A673 (cell line): ENCODE data around the gene HOXA3. TPM values are rescaled to one million over a fixed set of nuclear protein-coding genes. Genes with fewer than 3 reads are reported as not detected.

Source experiments
- BruUV-seq: library from RNA; stranded (reverse); fragments of 400-500 nt; replicated peaks from 2 replicates; lab custom pipeline; 2021; lab: Mats Ljungman, UMichigan
- CTCF ChIA-PET: fragments of 300-600 bp; sonication (Branson Sonifier 250); formaldehyde crosslinking; loops from one replicate; lab custom pipeline; 2022; ENCODE audit warnings: antibody characterized with exemption; lab: Charles Lee
- POLR2A ChIA-PET: fragments of 300-600 bp; sonication (Branson Sonifier 250); formaldehyde crosslinking; loops from one replicate; lab custom pipeline; 2022; ENCODE audit warnings: antibody characterized with exemption; ENCODE audit not compliant: low non-redundant PET; lab: Charles Lee
- DNase-seq: peaks from one replicate; pipeline ENCODE4 v3.0.0-alpha.2; 2015; ENCODE audit warnings: low spot score
- H3K27ac ChIP-seq: fragments of 200-600 bp; sonication (generic); 2 replicates; pipeline ENCODE4 v1.5.1; 2016; ENCODE audit warnings: mixed run types, low read depth, mild to moderate bottlenecking, mixed read lengths, antibody characterized with exemption, low read length; ENCODE audit not compliant: poor library complexity, severe bottlenecking
- H3K27me3 ChIP-seq: fragments of 200-600 bp; sonication (generic); replicated peaks from 2 replicates; pipeline ENCODE4 v1.6.1; 2017; ENCODE audit warnings: mixed run types, low read depth, mild to moderate bottlenecking, mixed read lengths, antibody characterized with exemption, low read length; ENCODE audit not compliant: insufficient read depth, poor library complexity
- H3K36me3 ChIP-seq: fragments of 200-600 bp; sonication (generic); 2 replicates; pipeline ENCODE4 v1.6.1; 2016; ENCODE audit warnings: mixed run types, mild to moderate bottlenecking, mixed read lengths, antibody characterized with exemption, low read length; ENCODE audit not compliant: insufficient read depth, poor library complexity, severe bottlenecking
- H3K4me1 ChIP-seq: fragments of 200-600 bp; sonication (generic); 2 replicates; pipeline ENCODE4 v1.6.1; 2017; ENCODE audit warnings: mixed run types, mild to moderate bottlenecking, mixed read lengths, antibody characterized with exemption, low read length; ENCODE audit not compliant: insufficient read depth, poor library complexity, severe bottlenecking
- H3K4me3 ChIP-seq: fragments of 200-600 bp; sonication (generic); 2 replicates; pipeline ENCODE4 v1.5.1; 2016; ENCODE audit warnings: low read depth, mixed run types, mild to moderate bottlenecking, mixed read lengths, low read length; ENCODE audit not compliant: poor library complexity, severe bottlenecking
- H3K9me3 ChIP-seq: fragments of 200-600 bp; sonication (generic); 2 replicates; pipeline ENCODE4 v1.6.1; 2016; ENCODE audit warnings: mixed run types, low read depth, mild to moderate bottlenecking, mixed read lengths, antibody characterized with exemption, low read length; ENCODE audit not compliant: poor library complexity, severe bottlenecking
- EZH2 ChIP-seq: fragments of 200-600 bp; sonication (generic); IDR thresholded peaks from 2 replicates; pipeline ENCODE4 v1.6.1; 2017; ENCODE audit warnings: borderline replicate concordance, low read depth, mild to moderate bottlenecking, mixed read lengths, antibody characterized with exemption, low read length; ENCODE audit not compliant: poor library complexity, severe bottlenecking
- intact Hi-C: fragments of 100-400 bp; cut with micrococcal nuclease; formaldehyde crosslinking; loops from one replicate; pipeline ENCODE4 v1.10.0; 2022; ENCODE audit not compliant: unreplicated experiment
- total RNA-seq: library from RNA; stranded (reverse); gene quantifications from 2 replicates; pipeline ENCODE4 v1.2.3, GENCODE V29; 2021
- TF ChIP-seq, protein P1 (sequence below): fragments of 300-800, 200-600 bp; sonication (generic); conservative IDR thresholded peaks from 2 replicates; pipeline ENCODE4 v1.5.1; 2017; ENCODE audit warnings: low read depth, mild to moderate bottlenecking, antibody characterized with exemption, low read length, moderate library complexity, mixed read lengths

HOXA3 gene
- total RNA-seq, 1 experiment from 2014 or later, result not detected

DNA sequence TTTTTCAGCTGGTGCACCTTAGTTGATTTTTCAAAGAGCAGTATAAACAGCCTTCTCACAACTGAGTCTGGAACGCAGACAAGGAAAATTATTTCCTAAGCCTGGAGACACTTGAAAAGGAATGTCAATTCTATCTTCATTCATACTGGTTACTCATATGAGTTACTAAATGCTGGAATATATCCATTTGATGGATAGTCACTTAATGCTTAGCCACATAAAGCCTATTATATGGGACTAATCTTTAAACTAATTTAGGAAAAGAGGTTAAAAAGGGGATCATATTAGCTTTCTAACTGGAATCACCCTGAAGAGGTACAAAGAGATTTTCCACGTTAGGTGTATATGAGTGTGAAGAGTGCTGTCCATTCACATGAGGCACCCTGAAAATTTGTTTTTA, 20.2 kb downstream of the HOXA3 start:
- ChIA-PET POLR2A (no interaction called here), CTCF (no interaction called here)
- no peaks in the 10 kb centered on the region for H3K36me3 ChIP-seq
- no peak for DNase-seq
- no peak overlapping the region for H3K27ac ChIP-seq
- no peaks in the 10 kb centered on the region for H3K4me1 ChIP-seq
- no peaks in the 10 kb centered on the region for H3K9me3 ChIP-seq
- TF ChIP-seq, protein P1, sequence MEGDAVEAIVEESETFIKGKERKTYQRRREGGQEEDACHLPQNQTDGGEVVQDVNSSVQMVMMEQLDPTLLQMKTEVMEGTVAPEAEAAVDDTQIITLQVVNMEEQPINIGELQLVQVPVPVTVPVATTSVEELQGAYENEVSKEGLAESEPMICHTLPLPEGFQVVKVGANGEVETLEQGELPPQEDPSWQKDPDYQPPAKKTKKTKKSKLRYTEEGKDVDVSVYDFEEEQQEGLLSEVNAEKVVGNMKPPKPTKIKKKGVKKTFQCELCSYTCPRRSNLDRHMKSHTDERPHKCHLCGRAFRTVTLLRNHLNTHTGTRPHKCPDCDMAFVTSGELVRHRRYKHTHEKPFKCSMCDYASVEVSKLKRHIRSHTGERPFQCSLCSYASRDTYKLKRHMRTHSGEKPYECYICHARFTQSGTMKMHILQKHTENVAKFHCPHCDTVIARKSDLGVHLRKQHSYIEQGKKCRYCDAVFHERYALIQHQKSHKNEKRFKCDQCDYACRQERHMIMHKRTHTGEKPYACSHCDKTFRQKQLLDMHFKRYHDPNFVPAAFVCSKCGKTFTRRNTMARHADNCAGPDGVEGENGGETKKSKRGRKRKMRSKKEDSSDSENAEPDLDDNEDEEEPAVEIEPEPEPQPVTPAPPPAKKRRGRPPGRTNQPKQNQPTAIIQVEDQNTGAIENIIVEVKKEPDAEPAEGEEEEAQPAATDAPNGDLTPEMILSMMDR, result no peak
- no peak for TF ChIP-seq EZH2
- peaks cover 100% of the 10 kb centered on the region for H3K27me3 ChIP-seq
- no TSS peak for BruUV-seq
- intact Hi-C loops, result no loop called here
- H3K4me3 ChIP-seq, result no peak overlapping the region

DNA sequence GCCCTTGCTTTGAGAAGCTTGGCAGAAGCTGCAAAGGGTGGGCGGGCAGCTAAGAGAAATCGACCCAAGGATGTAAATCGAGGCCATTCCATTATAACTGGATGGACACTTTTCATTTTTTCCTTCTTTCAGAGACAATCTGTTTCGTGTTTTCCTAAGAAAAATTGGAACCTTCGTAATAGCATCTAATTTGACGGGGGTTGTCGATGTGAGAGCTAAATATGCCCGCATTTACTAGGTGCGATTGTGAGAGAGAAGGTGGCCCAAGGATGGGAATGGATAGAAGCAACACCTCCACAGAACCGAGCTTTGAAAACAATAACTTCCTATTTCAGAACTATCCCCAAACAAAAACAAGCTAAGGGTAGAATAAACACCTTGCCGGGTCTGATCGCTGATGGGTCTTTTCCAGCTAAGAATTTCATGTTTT, 21.0 kb downstream of the HOXA3 start:
- H3K27ac ChIP-seq, result no peak overlapping the region
- ChIA-PET CTCF (no interaction called here), POLR2A (no interaction called here)
- no peak for DNase-seq
- H3K4me1 ChIP-seq, result no peaks in the 10 kb centered on the region
- no TSS peak for BruUV-seq
- H3K36me3 ChIP-seq, result no peaks in the 10 kb centered on the region
- H3K9me3 ChIP-seq, result no peaks in the 10 kb centered on the region
- H3K27me3 ChIP-seq, result peaks cover 100% of the 10 kb centered on the region
- TF ChIP-seq EZH2, result no peak
- TF ChIP-seq, protein P1, result no peak
- intact Hi-C loops, result no loop called here
- peak overlapping the region; percentile 38 for H3K4me3 ChIP-seq

DNA sequence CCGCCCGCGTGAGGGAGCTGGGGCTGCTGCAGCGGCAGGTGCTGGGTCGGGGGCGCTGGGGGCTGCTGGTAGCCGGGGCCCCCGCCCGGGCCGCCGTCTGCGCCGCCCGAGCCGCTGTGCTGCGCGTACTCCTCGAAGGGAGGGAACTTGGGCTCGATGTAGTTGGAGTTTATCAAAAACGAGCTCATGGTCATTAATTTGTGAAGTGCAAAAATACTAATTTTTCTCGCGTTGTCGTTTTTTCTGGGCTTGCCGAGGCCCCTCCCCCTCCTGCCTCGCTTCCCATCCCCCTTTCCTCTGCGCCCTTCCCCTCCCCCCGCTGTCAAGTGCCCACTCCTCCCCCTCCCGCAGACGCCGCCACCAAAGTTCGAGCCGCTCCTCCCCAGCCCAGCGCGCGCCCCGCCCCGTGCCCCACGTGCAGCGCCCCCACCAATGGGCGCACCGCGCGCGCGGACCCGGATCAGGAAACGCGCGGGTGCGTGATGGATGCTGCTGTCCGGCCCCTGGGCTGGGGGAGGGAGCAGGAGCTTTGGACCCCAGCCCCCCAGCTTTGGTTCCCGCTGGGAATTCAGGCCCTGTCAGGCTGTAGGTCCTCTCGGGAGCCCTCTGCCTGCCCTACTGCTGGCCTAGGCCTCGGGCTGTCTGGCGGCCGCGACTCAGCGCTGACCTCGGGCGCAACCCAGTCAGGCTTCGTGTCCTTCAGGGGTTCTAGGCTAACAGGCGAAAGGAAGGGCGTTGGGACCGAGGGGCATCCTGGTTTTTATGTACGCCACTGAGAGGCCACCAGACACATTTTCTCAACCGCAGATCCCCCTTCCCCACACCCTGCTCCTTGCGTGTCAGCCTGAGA, 21.6 kb downstream of the HOXA3 start, which contains the start of gene HOXA4:
TSS of gene HOXA4 (minus strand) at position 218 of the 850 bp plus-strand sequence. CDS start at position 194, 24 bp downstream.
- Histone ChIP-seq H3K27ac (no peak within 1 kb of the TSS), H3K4me3 (peak within 1 kb of the TSS; percentile 38), H3K4me1 (no peaks in the 10 kb centered on the region), H3K9me3 (no peaks in the 10 kb centered on the region), H3K27me3 (peaks cover 100% of the 10 kb centered on the region), H3K36me3 (no peaks in the 10 kb centered on the region)
- ChIA-PET POLR2A (no interaction called here), CTCF (no interaction called here)
- TF ChIP-seq, protein P1, result no peak
- TF ChIP-seq EZH2, result no peak
- DNase-seq, result peak; percentile 58
- BruUV-seq, result no TSS peak
- intact Hi-C loops, result no loop called here
